Right lobe of liver (tissue), 6 donors: Measurements from ENCODE around the gene SPCS3. TPM values are rescaled to one million over a fixed set of nuclear protein-coding genes. Genes with fewer than 3 reads are reported as not detected.

Experiments
- ATAC-seq, 4 donors: fragments of 200-7000 bp; cut with Tn5 transposase; one replicate each; pipeline ENCODE4 v1.9.1; 2020; ENCODE audit warnings: mild to moderate bottlenecking in 4 of 4, moderate library complexity in 4 of 4
- DNase-seq, 3 donors: peaks; one replicate each; pipeline ENCODE4 v3.0.0-alpha.2; 2020
- H3K27ac ChIP-seq, 3 donors: fragments of 200-600 bp; one replicate each; pipeline ENCODE4 v1.8.0; 2022
- H3K27me3 ChIP-seq, 2 donors: fragments of 200-600 bp; one replicate each; pipeline ENCODE4 v1.8.0; 2022
- H3K36me3 ChIP-seq, 4 donors: fragments of 200-600 bp; sonication (generic) in 1 of 4; one replicate each; pipeline versions ENCODE4 v1.5.1 to v1.8.0; 2017 to 2022; ENCODE audit warnings: control low read depth in 1 of 4
- H3K4me1 ChIP-seq, 4 donors: fragments of 200-600 bp; sonication (generic) in 1 of 4; one replicate each; pipeline versions ENCODE4 v1.5.1 to v1.8.0; 2017 to 2022; ENCODE audit warnings: control low read depth in 1 of 4
- H3K4me3 ChIP-seq, 3 donors: fragments of 200-600 bp; one replicate each; pipeline ENCODE4 v1.8.0; 2022
- H3K9me3 ChIP-seq, 4 donors: fragments of 200-600 bp; sonication (generic) in 1 of 4; one replicate each; pipeline versions ENCODE4 v1.5.1 to v1.8.0; 2017 to 2022; ENCODE audit warnings: control low read depth in 1 of 4
- POLR2A ChIP-seq: fragments of 450-650 bp; IDR thresholded peaks from one replicate; pipeline ENCODE4 v1.6.1; 2017; ENCODE audit warnings: antibody characterized with exemption, mild to moderate bottlenecking
- WGBS: methylation state at CpG from one replicate; pipeline ENCODE4 v1.1.6; 2018; ENCODE audit warnings: low coverage, low lambda C conversion rate; ENCODE audit not compliant: insufficient coverage; ENCODE audit errors: missing lambda C conversion rate; 5-methylcytosine and 5-hydroxymethylcytosine counted together
- intact Hi-C, 2 donors: fragments of 100-400 bp; cut with DNase I; formaldehyde crosslinking; loops; one replicate each; pipeline versions ENCODE4 v1.11.2 to v1.14.1; 2022
- total RNA-seq, 6 experiments: library from RNA; depleted of rRNA in 2 of 6; stranded (reverse); fragments of >200 nt in 2 of 6; fragmentation: NEBNext Ultra II Directional in 3 of 6; extraction: Animal tissue kit (Norgen Biotek cat#: 25700) in 3 of 6; gene quantifications; one replicate each; pipeline versions ENCODE4 v1.1.0 to v1.2.4, GENCODE V29; 2016 to 2023
- TF ChIP-seq, protein P1 (sequence below), 4 donors: fragments of 200-600 bp in 3 of 4; fragments of 450-650 bp in 1 of 4; IDR thresholded peaks; one replicate each; pipeline versions ENCODE4 v1.5.1 to v1.8.0; 2016 to 2022; ENCODE audit warnings: antibody characterized with exemption in 4 of 4, mild to moderate bottlenecking in 2 of 4
- donor health status: DM: no; HTN: yes; CAD: no.
- donor health status: DM: no; HTN: no; CAD: no.
- donor health status: DM: no; HTN: no; CAD: no.
- donor health status: DM: no; HTN: yes; CAD: no.
- donor health status: DM: no; HTN: yes; CAD: no.

SPCS3 gene
- total RNA-seq, 6 experiments from 2014 or later: 49.7 to 97.4 (median 69.1) TPM

DNA sequence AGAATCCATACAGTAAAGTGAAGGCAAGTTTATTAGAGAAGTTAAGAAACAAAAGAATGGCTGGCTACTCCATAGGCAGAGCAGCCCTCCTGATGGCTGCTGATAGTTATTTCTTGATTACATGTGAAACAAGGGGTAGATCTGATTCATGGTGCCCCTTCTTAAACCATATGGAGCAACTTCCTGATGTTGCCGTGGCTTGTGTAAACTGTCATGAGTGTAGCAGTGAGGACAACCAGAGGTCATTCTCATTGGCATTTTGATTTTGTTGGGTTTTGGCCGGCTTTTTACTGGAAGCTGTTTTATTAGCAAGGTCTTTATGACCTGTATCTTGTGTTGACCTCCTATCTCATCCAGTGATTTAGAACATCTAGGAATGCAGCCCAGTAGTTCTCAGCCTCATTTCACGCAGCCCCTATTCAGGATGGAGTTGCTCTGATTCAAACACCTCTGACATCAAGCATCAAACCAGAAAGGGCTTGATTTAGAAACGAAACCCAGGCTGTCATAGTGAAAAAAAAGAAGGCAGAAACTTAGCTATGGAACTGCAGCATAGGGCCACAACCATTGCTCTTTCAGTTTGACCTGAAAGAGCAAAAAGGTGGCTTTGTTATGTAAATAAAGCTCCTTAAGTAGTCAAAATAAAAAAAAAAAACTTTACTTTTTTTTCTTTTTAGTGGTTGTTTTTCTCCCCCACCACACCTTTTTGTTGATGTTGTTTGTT, 37.8 kb downstream of the SPCS3 start:
- no peaks in the 10 kb centered on the region for H3K4me1 ChIP-seq
- H3K36me3 ChIP-seq: no peaks in the 10 kb centered on the region
- H3K9me3 ChIP-seq: no peaks in the 10 kb centered on the region
- 53% methylated on average over 4 of the region's 4 CpGs for WGBS
- H3K27ac ChIP-seq: no peak overlapping the region
- TF ChIP-seq POLR2A: no peak
- TF ChIP-seq, protein P1, sequence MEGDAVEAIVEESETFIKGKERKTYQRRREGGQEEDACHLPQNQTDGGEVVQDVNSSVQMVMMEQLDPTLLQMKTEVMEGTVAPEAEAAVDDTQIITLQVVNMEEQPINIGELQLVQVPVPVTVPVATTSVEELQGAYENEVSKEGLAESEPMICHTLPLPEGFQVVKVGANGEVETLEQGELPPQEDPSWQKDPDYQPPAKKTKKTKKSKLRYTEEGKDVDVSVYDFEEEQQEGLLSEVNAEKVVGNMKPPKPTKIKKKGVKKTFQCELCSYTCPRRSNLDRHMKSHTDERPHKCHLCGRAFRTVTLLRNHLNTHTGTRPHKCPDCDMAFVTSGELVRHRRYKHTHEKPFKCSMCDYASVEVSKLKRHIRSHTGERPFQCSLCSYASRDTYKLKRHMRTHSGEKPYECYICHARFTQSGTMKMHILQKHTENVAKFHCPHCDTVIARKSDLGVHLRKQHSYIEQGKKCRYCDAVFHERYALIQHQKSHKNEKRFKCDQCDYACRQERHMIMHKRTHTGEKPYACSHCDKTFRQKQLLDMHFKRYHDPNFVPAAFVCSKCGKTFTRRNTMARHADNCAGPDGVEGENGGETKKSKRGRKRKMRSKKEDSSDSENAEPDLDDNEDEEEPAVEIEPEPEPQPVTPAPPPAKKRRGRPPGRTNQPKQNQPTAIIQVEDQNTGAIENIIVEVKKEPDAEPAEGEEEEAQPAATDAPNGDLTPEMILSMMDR (IDR thresholded peaks at IDR 0.05): no peak
- H3K4me3 ChIP-seq: no peak overlapping the region
- intact Hi-C loops: no loop called here
- H3K27me3 ChIP-seq: no peaks in the 10 kb centered on the region
- ATAC-seq (peak in 1 of 4 donors; percentile 38), DNase-seq (no peak)

DNA sequence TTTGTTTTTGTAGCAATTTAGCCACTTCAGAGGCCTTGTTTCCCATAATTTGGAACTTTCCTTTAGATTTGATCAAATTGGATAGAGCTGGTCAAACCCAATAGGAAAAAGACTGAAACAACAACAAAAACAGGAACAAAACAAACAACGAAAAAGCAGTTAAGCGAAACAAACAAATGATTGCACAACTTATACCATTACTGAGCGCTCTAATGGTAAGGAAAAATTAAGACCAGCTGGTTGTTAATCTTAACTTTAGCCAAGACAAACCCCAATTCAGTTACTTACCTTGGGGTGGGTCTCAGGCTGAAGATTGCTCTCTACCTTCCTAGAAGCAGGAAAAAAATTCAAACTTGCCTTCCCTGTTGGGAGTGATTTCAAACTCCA, 38.3 kb downstream of the SPCS3 start:
- WGBS: 97% methylated on average over 3 of the region's 3 CpGs
- intact Hi-C loops: no loop called here
- no peak overlapping the region for H3K27ac ChIP-seq
- H3K4me1 ChIP-seq: no peaks in the 10 kb centered on the region
- H3K36me3 ChIP-seq: no peaks in the 10 kb centered on the region
- DNase-seq (no peak), ATAC-seq (no peak)
- no peaks in the 10 kb centered on the region for H3K9me3 ChIP-seq
- no peak for TF ChIP-seq POLR2A
- TF ChIP-seq, protein P1 (IDR thresholded peaks at IDR 0.05): no peak
- no peak overlapping the region for H3K4me3 ChIP-seq
- no peaks in the 10 kb centered on the region for H3K27me3 ChIP-seq

DNA sequence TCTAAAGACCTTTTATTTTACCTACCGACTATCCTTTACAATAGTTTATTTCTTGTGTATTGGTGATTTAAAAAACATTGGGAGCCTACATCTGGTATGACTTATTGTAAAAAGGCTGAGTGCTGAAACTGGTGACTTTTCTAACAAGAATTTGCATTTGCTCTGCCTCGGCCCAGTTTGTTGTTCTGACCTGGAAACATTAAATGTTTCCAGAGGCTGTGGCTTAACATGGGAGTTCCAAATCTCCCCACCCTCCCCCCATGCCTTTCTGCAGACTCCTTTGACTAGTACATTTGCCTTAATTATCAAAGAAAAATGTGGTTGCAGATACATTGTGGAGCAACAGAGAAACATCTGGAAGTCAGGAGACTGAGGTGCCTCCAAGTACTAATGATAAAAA, 39.8 kb downstream of the SPCS3 start:
- Histone ChIP-seq H3K27me3 (no peaks in the 10 kb centered on the region), H3K4me3 (no peak overlapping the region), H3K9me3 (no peaks in the 10 kb centered on the region), H3K27ac (no peak overlapping the region), H3K4me1 (no peaks in the 10 kb centered on the region), H3K36me3 (no peaks in the 10 kb centered on the region)
- intact Hi-C loops: no loop called here
- no peak for DNase-seq
- ATAC-seq: no peak
- TF ChIP-seq POLR2A: no peak
- TF ChIP-seq, protein P1 (IDR thresholded peaks at IDR 0.05): no peak
- WGBS: 69% methylated on average over 2 of the region's 2 CpGs

DNA sequence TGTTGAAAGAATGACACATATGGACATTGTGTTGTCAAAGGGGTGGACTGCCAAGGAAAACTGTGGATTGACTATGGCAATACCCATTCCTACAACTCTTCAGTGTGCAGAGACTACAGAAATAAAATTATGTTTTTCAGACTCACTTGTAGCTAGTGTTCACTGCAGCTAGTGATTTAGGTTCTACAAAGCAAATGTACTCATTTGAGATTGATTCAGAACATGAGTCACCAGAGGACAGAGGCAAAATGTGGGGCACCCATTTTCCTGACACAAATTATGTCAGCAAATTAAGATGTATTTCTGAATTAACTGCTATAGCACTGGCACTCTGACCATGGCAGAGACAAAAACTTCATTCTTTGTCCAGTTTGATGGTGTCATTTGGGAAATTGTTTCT, 40.7 kb downstream of the SPCS3 start:
- Histone ChIP-seq H3K4me3 (no peak overlapping the region), H3K27ac (no peak overlapping the region), H3K36me3 (no peaks in the 10 kb centered on the region), H3K4me1 (no peaks in the 10 kb centered on the region), H3K27me3 (no peaks in the 10 kb centered on the region), H3K9me3 (no peaks in the 10 kb centered on the region)
- intact Hi-C loops: no loop called here
- DNase-seq (no peak), ATAC-seq (no peak)
- TF ChIP-seq POLR2A: no peak
- TF ChIP-seq, protein P1 (IDR thresholded peaks at IDR 0.05): no peak

DNA sequence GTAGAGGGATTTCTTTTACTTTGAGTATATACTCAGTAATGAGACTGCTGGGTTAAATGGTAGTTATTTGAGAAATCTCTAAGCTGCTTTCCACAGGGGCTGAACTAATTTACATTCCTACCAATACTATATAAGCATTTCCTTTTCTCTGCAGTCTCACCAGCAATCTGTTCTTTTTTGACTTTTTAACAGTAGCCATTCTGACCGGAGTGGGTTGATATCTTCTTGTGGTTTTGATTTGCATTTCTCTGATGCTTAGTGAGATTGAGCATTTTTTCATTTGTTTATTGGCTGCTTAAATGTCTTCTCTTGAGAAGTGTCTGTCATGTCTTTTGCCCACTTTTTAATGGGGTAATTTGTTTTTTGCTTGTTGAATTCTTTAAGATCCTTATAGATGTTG, 43.3 kb downstream of the SPCS3 start:
- Histone ChIP-seq H3K36me3 (no peaks in the 10 kb centered on the region), H3K4me1 (no peaks in the 10 kb centered on the region), H3K9me3 (no peaks in the 10 kb centered on the region), H3K27me3 (no peaks in the 10 kb centered on the region), H3K27ac (no peak overlapping the region), H3K4me3 (no peak overlapping the region)
- intact Hi-C loops: no loop called here
- DNase-seq: no peak
- ATAC-seq: no peak
- TF ChIP-seq POLR2A: no peak
- 70% methylated on average over 1 of the region's 1 CpG for WGBS
